Measurements from ENCODE around the gene TIMM22. TPM values are rescaled to one million over a fixed set of nuclear protein-coding genes. Genes with fewer than 3 reads are reported as not detected.
A peak's percentile ranks its signal among the peaks of the same experiment; 100 is the strongest.
"Not testable (repeated sequence)": the region's sequence is repeated elsewhere in the genome, so short reads cannot be mapped to it uniquely, and the experiment has no call there.

TIMM22 gene
- total RNA-seq, 1 donor from 2014 or later = 9.3 TPM

- ATAC-seq; intact Hi-C loops (cut with DNase I); DNase-seq (ENCODE audit: low spot score): not testable (repeated sequence)
Observed at GRCh38 chr17:995324-995723, 1.6 kb upstream of the TIMM22 start.

GRCh38 chr17:998111-998510, 1.2 kb downstream of the TIMM22 start:
- ATAC-seq (no peak), DNase-seq (ENCODE audit: low spot score) (no peak)
- intact Hi-C loops (cut with DNase I) = no loop called here

GRCh38 chr17:1000597-1001461, 3.9 kb downstream of the TIMM22 start:
- ATAC-seq (no peak), DNase-seq (ENCODE audit: low spot score) (no peak)
- intact Hi-C loops (cut with DNase I) = loop anchor here (10.0 kb wide), 1 partner anchor 54 kb away; no protein-coding TSS in a partner anchor

GRCh38 chr17:1001640-1002411, 4.9 kb downstream of the TIMM22 start:
- peak; percentile 79 for DNase-seq (ENCODE audit: low spot score)
- peak; percentile 67 for ATAC-seq
- intact Hi-C loops (cut with DNase I) = loop anchor here (10.0 kb wide), 1 partner anchor 53 kb away; no protein-coding TSS in a partner anchor

- intact Hi-C loops (cut with DNase I) = loop anchor here (10.0 kb wide), 1 partner anchor 52 kb away; no protein-coding TSS in a partner anchor
- DNase-seq (ENCODE audit: low spot score) (no peak), ATAC-seq (peak; percentile 7)
Observed at GRCh38 chr17:1002412-1002753, 5.5 kb downstream of the TIMM22 start.

- intact Hi-C loops (cut with DNase I) = loop anchor here (10.0 kb wide), 1 partner anchor 52 kb away; no protein-coding TSS in a partner anchor
- ATAC-seq (peak; percentile 71), DNase-seq (ENCODE audit: low spot score) (no peak)
Observed at GRCh38 chr17:1002771-1003555, 6.0 kb downstream of the TIMM22 start.

- ATAC-seq (no peak), DNase-seq (ENCODE audit: low spot score) (no peak)
- intact Hi-C loops (cut with DNase I) = loop anchor here (10.0 kb wide), 1 partner anchor 51 kb away; no protein-coding TSS in a partner anchor
Observed at GRCh38 chr17:1003633-1003971, 6.7 kb downstream of the TIMM22 start.

- intact Hi-C loops (cut with DNase I) = loop anchor here (10.0 kb wide), 1 partner anchor 51 kb away; no protein-coding TSS in a partner anchor
- no peak for ATAC-seq
Observed at GRCh38 chr17:1003972-1004768, 7.2 kb downstream of the TIMM22 start.

GRCh38 chr17:1004769-1005295, 7.9 kb downstream of the TIMM22 start:
- no peak for ATAC-seq
- intact Hi-C loops (cut with DNase I) = loop anchor here (10.0 kb wide), 1 partner anchor 50 kb away; no protein-coding TSS in a partner anchor
- no peak for DNase-seq (ENCODE audit: low spot score)

More at GRCh38 chr17:1003972-1004768, 7.2 kb downstream of the TIMM22 start:
- DNase-seq (ENCODE audit: low spot score) = no peak

- DNase-seq (ENCODE audit: low spot score) = peak; percentile 79
- peak; percentile 12 for ATAC-seq
- intact Hi-C loops (cut with DNase I) = loop anchor here (10.0 kb wide), 1 partner anchor 49 kb away; no protein-coding TSS in a partner anchor
Observed at GRCh38 chr17:1005361-1005946, 8.5 kb downstream of the TIMM22 start.

GRCh38 chr17:1006054-1006453, 9.1 kb downstream of the TIMM22 start:
- ATAC-seq (no peak), DNase-seq (ENCODE audit: low spot score) (no peak)
- intact Hi-C loops (cut with DNase I) = loop anchor here (10.0 kb wide), 1 partner anchor 49 kb away; no protein-coding TSS in a partner anchor

- intact Hi-C loops (cut with DNase I) = loop anchor here (10.0 kb wide), 1 partner anchor 47 kb away; no protein-coding TSS in a partner anchor
- DNase-seq (ENCODE audit: low spot score) (no peak), ATAC-seq (peak; percentile 3)
Observed at GRCh38 chr17:1007310-1008007, 10.5 kb downstream of the TIMM22 start.

GRCh38 chr17:1008008-1008761, 11.3 kb downstream of the TIMM22 start:
- intact Hi-C loops (cut with DNase I) = loop anchor here (10.0 kb wide), 1 partner anchor 47 kb away; no protein-coding TSS in a partner anchor
- DNase-seq (ENCODE audit: low spot score) (no peak), ATAC-seq (peak; percentile 83)

- intact Hi-C loops (cut with DNase I) = loop anchor here (10.0 kb wide), 1 partner anchor 45 kb away; no protein-coding TSS in a partner anchor
- ATAC-seq = no peak
- DNase-seq (ENCODE audit: low spot score) = no peak
Observed at GRCh38 chr17:1009229-1010085, 12.5 kb downstream of the TIMM22 start.

GRCh38 chr17:1010086-1010450, 13.1 kb downstream of the TIMM22 start:
- ATAC-seq = no peak
- no peak for DNase-seq (ENCODE audit: low spot score)
- intact Hi-C loops (cut with DNase I) = no loop called here

Data from sciatic nerve (tissue), 2 donors.